ENCODE data around the gene MID2. TPM values are rescaled to one million over a fixed set of nuclear protein-coding genes. Genes with fewer than 3 reads are reported as not detected.
"Not testable (repeated sequence)": the region's sequence is repeated elsewhere in the genome, so short reads cannot be mapped to it uniquely, and the experiment has no call there.

MID2 gene
- total RNA-seq, 1 donor from 2014 or later: 21.9 TPM

DNA sequence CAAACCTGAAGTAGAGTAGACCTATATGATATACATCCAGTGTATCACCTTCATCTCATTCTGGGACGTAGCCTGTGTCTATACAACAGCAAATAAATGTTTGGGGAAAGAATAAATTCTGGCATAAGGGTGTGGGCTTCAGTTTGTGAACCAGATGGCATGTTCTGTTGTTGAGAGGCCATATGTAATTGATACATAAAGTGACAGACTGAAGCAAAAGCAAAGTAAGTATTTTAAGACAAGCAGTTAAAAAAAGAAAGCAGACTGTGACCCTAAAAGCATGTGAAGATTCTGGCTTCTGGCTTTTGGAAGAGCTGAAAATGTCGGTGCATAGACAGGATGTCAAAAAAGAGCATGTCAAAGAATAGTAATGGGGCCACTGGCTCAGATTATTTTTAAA lies 22.9 kb downstream of the MID2 start:
- no peak overlapping the region for H3K4me3 ChIP-seq (ENCODE audit: low read depth, low read length)
- no peaks in the 10 kb centered on the region for H3K36me3 ChIP-seq (ENCODE audit: control insufficient read depth, insufficient read depth, low read length)
- FAIRE-seq (no peak), DNase-seq (ENCODE audit: low read depth) (no peak)
- TF ChIP-seq, protein P1, sequence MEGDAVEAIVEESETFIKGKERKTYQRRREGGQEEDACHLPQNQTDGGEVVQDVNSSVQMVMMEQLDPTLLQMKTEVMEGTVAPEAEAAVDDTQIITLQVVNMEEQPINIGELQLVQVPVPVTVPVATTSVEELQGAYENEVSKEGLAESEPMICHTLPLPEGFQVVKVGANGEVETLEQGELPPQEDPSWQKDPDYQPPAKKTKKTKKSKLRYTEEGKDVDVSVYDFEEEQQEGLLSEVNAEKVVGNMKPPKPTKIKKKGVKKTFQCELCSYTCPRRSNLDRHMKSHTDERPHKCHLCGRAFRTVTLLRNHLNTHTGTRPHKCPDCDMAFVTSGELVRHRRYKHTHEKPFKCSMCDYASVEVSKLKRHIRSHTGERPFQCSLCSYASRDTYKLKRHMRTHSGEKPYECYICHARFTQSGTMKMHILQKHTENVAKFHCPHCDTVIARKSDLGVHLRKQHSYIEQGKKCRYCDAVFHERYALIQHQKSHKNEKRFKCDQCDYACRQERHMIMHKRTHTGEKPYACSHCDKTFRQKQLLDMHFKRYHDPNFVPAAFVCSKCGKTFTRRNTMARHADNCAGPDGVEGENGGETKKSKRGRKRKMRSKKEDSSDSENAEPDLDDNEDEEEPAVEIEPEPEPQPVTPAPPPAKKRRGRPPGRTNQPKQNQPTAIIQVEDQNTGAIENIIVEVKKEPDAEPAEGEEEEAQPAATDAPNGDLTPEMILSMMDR (IDR thresholded peaks at IDR 0.05; ENCODE audit: insufficient read depth, low read length, severe bottlenecking): no peak
- H3K27me3 ChIP-seq (ENCODE audit: control insufficient read depth, insufficient read depth, low read length): no peaks in the 10 kb centered on the region

DNA sequence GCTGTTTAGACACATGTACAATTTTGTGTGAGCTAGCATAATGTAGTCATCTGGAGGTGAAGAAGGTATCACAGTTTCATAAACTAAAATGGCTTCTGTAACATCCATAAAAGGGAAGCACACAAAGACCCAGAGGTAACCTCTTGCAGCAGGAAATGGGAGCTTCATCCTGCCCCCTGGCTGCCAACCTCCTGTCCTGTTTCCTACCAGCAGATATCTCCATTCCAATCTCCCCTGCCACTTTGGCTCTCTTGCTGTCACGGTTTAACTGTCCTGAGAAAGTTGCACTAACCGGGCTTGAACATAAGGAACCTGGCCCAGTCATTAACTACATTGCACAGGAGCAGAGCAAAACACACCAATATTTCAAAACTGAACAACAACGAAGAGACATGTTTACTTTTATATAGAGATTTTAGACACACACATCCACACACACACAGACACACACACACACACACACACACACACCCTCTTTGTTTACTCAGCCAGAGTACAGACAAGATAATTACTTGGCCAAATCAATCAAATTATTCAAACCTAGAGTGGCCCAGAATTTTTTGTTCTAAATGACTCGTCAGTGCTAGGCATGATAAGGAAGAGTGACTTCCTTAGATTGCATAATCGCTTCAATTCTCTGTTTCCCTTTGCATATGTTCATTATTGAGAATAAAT lies 24.2 kb downstream of the MID2 start:
- DNase-seq (ENCODE audit: low read depth) (peak; percentile 6), FAIRE-seq (no peak)
- TF ChIP-seq, protein P1 (IDR thresholded peaks at IDR 0.05; ENCODE audit: insufficient read depth, low read length, severe bottlenecking): peak; percentile 20
- Histone ChIP-seq H3K27me3 (ENCODE audit: control insufficient read depth, insufficient read depth, low read length) (no peaks in the 10 kb centered on the region), H3K36me3 (ENCODE audit: control insufficient read depth, insufficient read depth, low read length) (no peaks in the 10 kb centered on the region), H3K4me3 (ENCODE audit: low read depth, low read length) (no peak overlapping the region)

DNA sequence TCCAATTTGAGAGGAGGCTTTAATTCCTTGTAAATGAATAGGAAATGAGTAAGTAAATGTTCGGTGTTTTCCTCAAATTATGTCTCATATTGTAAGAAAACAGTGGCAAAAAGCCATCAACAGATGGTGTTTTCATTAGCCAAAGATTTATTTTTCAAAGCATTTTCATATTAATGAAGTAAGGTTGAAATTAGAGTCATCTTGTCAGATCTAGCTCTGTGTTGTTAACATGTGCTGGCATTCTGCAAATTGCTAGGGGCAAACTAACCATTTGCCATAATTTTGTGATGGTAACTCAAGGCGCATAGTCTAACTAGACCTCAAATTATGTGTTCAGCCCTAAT lies 24.7 kb downstream of the MID2 start:
- DNase-seq (ENCODE audit: low read depth) (no peak), FAIRE-seq (no peak)
- H3K36me3 ChIP-seq (ENCODE audit: control insufficient read depth, insufficient read depth, low read length): no peaks in the 10 kb centered on the region
- H3K27me3 ChIP-seq (ENCODE audit: control insufficient read depth, insufficient read depth, low read length): no peaks in the 10 kb centered on the region
- H3K4me3 ChIP-seq (ENCODE audit: low read depth, low read length): no peak overlapping the region
- TF ChIP-seq, protein P1 (IDR thresholded peaks at IDR 0.05; ENCODE audit: insufficient read depth, low read length, severe bottlenecking): no peak

DNA sequence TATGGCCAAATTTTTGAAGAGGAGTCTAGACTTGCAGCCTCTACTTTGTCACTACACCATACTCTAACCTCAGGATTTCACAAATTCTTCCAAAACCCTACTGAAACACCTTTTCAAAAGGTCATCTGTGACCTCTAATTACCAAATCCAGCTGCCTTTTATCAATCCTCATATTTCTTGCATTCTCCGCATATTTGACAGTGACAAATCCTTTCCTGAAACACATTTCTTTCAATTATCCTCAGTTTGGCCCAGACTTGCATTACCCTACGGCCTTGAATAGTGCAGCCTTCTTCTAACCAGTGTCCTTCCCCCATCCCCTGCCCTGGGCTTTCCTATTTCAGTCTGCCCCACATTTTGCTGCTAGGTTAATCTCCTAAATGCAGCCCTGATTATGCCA lies 25.5 kb downstream of the MID2 start:
- Histone ChIP-seq H3K27me3 (ENCODE audit: control insufficient read depth, insufficient read depth, low read length) (no peaks in the 10 kb centered on the region), H3K36me3 (ENCODE audit: control insufficient read depth, insufficient read depth, low read length) (no peaks in the 10 kb centered on the region), H3K4me3 (ENCODE audit: low read depth, low read length) (no peak overlapping the region)
- TF ChIP-seq, protein P1 (IDR thresholded peaks at IDR 0.05; ENCODE audit: insufficient read depth, low read length, severe bottlenecking): no peak
- DNase-seq (ENCODE audit: low read depth) (peak; percentile 5), FAIRE-seq (no peak)

DNA sequence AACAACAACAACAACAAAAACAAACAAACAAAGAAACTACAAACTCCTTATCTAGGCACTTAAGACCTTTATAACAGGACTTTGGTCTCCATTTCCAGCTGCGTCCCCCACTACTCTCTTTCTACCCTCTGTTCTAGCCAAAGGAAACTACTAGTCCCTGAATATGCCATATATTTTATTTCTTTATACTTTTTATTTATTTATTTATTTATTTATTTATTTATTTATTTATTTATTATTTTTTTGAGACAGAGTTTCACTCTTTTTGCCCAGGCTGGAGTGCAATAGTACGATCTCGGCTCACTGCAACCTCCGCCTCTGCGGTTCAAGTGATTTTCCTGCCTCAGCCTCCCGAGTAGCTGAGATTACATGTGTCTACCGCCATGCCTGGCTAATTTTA lies 26.0 kb downstream of the MID2 start:
- not testable (repeated sequence) for FAIRE-seq; H3K27me3 ChIP-seq (ENCODE audit: control insufficient read depth, insufficient read depth, low read length); H3K4me3 ChIP-seq (ENCODE audit: low read depth, low read length); DNase-seq (ENCODE audit: low read depth); H3K36me3 ChIP-seq (ENCODE audit: control insufficient read depth, insufficient read depth, low read length)

DNA sequence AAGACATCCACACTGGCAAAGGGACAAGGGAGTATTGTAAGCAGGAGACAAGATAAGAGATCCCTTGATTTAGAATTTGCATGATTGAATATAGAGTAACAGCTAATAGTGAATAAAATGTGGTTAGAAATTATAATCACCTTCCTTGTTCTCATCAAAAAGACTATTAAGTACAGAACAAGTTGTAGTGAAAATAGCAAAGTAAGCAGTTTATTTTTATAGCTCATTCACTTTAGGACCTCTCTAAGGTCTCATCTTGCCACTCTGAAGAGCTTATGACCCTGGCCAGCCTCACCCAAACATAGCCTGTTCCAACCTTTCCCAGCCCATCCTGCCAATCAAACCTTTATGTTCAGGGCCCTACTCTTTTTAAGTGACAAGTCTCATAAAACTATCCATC lies 30.6 kb downstream of the MID2 start:
- no peak for DNase-seq (ENCODE audit: low read depth)
- TF ChIP-seq, protein P1 (IDR thresholded peaks at IDR 0.05; ENCODE audit: insufficient read depth, low read length, severe bottlenecking): no peak
- Histone ChIP-seq H3K36me3 (ENCODE audit: control insufficient read depth, insufficient read depth, low read length) (no peaks in the 10 kb centered on the region), H3K4me3 (ENCODE audit: low read depth, low read length) (no peak overlapping the region), H3K27me3 (ENCODE audit: control insufficient read depth, insufficient read depth, low read length) (no peaks in the 10 kb centered on the region)
- no peak for FAIRE-seq

DNA sequence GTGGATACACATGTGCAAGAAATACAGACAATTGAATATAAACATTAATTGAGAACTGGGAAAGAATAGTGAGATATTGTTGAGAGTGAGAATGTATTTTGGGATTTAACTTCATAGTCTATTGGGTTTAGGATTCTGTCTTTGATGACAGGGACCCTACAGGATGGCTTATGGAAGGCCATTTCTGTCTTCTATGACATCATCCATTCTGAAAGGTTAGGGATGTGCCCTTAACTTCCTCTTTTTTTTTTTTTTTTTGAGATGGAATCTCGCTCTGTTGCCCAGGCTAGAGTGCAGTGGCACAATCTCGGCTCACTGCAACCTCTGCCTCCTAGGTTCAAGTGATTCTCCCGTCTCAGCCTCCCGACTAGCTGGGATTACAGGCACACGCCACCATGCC lies 31.4 kb downstream of the MID2 start:
- H3K27me3 ChIP-seq (ENCODE audit: control insufficient read depth, insufficient read depth, low read length); H3K4me3 ChIP-seq (ENCODE audit: low read depth, low read length); DNase-seq (ENCODE audit: low read depth); FAIRE-seq; H3K36me3 ChIP-seq (ENCODE audit: control insufficient read depth, insufficient read depth, low read length): not testable (repeated sequence)
